GM21381 (cell line): ENCODE data around the gene BNIP2.
"Not testable (repeated sequence)": the region's sequence is repeated elsewhere in the genome, so short reads cannot be mapped to it uniquely, and the experiment has no call there.

Source experiments
- ATAC-seq: cut with Tn5 transposase; IDR thresholded peaks from one replicate; pipeline ENCODE4 v1.9.1; 2021; ENCODE audit warnings: mild to moderate bottlenecking, moderate library complexity; ENCODE audit not compliant: unreplicated experiment

BNIP2 gene, protein sequence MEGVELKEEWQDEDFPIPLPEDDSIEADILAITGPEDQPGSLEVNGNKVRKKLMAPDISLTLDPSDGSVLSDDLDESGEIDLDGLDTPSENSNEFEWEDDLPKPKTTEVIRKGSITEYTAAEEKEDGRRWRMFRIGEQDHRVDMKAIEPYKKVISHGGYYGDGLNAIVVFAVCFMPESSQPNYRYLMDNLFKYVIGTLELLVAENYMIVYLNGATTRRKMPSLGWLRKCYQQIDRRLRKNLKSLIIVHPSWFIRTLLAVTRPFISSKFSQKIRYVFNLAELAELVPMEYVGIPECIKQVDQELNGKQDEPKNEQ

GRCh38 chr15:59688782-59689625 lies at the start of gene BNIP2:
Gene BNIP2, minus strand, starts transcription at chr15:59689320. Its CDS starts 6,863 bp downstream, at chr15:59682457.
- ATAC-seq: peak; percentile 77

DNA sequence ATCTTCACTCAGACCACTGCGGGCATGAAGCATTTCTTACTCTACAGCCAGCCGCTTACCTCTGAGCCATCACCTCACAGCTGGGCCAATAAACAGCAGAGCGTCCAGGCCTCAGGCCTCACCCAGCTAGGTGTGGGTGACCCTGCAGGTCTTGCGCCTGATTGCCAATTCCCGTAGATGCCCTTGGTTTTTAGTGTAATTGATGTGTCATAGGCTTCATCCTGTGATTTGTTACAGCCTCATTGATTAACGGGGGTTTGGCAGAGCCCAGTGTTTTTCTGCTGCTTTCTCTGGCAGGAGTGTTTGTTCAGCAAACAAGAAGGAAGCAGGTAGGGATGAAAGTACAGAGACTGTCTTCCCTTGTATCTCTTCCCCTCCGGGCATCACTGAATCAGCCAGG lies 49.6 kb upstream of the BNIP2 start:
- no peak for ATAC-seq

GRCh38 chr15:59736181-59736580 lies 47.1 kb upstream of the BNIP2 start:
- ATAC-seq: no peak

DNA sequence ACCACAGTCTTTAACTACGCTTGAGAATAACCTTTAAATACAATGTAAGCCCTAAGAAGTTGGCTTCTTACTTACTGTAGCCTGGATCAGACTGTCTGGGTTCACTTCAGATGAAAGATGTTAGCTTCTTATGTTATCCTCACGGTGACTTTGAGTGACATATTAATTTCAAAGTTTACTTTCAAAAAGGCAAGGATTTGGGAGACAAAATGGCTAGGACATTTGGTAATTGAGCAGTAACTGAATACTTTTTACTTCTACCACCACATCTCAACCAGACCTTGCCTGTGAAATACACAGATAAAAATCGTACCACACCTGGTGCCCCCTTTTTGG lies 36.0 kb upstream of the BNIP2 start:
- no peak for ATAC-seq

GRCh38 chr15:59723687-59724346 lies 34.7 kb upstream of the BNIP2 start:
- no peak for ATAC-seq

GRCh38 chr15:59722476-59722875 lies 33.4 kb upstream of the BNIP2 start:
- no peak for ATAC-seq

DNA sequence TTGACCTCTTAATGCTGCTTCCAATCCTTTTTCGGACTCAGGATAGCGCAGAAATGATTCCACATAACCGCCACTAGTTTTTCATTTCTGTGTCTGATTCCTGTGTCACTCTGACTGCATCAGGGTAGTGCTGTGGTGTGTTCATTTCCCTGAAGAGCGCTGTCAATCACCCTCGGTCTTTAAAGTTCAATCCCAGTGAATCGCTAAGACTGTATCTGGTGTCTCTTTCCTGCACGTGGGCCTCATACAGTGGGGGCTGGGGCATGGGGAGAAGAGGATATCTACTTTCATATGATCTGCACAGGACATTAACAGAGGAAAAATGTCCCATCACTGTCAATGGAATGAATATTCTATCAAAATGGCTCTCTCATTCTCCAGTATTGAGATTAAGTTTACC lies 32.9 kb upstream of the BNIP2 start:
- ATAC-seq: no peak

DNA sequence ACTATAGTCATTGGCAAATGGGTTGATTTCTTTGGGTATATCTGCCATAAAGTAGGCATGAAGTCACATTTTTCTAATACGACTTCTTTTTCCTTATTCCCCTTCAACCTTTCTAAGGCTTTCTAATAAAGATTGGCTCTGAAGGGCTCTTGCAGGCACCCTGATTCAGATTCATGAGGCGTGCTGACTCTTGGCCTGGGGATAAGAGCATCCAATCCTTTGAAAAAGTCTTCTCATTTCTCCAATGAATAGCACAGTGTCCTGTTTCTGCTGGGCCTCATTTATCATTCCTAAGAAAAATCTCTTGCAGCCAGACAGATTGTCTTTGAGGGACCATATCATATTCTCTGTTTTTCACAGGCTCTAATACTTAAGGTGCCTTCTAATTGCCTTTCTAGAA lies 32.3 kb upstream of the BNIP2 start:
- no peak for ATAC-seq

GRCh38 chr15:59713177-59713576 lies 24.1 kb upstream of the BNIP2 start:
- ATAC-seq: no peak

GRCh38 chr15:59711451-59712243 lies 22.5 kb upstream of the BNIP2 start:
- no peak for ATAC-seq

- ATAC-seq: no peak
These were observed 18.5 kb upstream of the BNIP2 start for GRCh38 chr15:59707619-59708018.

DNA sequence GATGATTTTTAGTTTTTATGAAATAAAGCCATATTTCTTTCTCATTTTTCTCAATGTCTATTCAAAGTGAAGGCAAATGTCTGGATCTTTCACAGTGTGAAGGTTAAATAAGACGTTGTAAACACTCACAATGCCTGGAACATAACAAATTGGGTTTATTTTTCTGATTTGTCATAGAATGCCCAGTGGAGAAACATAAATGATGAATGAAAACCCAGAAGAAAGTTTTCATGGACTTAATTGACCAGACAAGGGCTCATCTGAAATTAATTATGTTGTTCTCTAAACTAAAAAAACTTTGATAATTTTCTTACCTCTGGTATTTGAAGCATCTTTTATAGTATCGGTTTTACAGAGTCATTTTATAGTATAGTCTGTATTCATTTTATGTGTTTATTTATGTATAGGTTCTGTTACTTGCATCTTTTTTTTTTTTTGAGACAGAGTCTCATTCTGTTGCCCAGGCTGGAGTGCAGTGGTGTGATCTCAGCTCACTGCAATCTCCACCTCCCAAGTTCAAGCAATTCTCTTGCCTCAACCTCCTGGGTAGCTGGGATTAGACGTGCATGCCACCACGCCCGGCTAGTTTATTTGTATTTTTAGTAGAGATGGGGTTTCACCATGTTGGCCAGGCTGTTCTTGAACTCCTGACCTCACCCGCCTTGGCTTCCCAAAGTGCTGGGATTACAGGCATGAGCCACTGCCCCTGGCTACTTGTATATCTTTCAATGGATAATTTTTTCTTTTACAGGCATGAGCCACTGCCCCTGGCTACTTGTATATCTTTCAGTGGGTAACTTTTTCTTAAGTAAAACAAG lies 15.1 kb upstream of the BNIP2 start:
- no peak for ATAC-seq

GRCh38 chr15:59702351-59702750 lies 13.2 kb upstream of the BNIP2 start:
- ATAC-seq: no peak

DNA sequence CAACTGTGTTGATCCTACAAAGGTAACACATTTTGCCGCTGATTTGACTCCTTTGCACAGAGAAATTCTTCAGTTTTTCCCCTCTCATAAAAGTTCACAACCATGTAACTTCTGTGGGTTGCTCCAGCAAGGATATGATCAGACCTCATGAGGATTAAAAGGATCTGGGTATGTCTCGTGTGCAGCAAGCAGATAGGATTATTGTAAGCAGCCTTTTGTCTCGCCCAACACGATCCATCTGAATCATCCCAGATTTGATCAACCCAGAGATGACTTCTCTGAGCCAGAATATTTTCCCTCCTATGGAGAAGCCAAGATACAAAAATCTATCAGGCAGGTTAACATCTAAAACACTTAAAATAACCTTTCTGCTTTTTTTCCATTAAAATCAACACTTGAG lies 12.8 kb upstream of the BNIP2 start:
- ATAC-seq: no peak

DNA sequence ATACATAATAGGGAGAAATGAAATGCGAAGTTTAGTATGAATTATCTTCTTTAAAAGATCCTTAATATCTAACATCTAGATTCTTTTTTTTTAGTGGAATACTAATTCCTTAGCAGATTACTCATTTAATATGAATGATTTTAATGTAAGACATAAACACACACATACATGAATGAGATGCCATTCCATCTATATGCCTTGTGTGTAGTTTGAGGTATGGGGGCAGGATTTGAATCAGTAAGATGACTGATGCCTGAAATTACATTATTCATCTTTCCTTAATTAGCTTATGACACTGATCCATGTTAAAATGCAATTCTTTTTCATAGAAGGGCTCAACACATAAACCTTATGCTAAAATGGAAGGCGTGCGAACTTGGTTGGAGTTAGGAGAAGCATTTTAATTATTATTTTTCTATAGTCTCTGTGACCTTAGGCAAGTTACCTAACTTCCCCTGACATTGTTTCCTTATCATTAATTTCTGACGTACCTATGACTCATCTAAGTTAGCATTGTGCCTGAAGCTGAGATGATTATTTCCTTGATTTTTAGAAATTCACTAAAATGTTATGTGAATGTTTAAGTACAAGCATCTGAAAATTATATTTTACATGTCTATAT lies 10.8 kb upstream of the BNIP2 start:
- ATAC-seq: no peak

GRCh38 chr15:59698065-59698464 lies 8.9 kb upstream of the BNIP2 start:
- ATAC-seq: not testable (repeated sequence)

DNA sequence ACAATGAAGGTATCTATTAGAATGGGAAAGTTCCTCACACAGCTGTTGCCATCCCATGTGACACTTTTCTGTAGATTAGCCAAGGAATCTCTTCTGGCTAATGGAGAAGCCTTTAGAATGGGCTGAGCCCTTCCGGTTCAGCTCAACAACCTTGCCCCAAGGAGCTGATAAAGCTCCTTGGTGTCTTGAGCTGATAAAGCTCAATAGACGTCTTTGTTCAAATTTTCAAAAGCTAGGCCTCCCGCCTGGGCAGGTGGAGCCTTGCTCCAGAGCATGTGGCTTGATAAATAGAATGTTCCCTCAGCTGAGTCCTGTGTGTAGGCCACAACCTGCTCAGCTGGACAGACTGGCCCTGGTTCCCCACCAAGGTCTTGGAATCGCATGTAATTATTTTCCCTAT lies 7.2 kb upstream of the BNIP2 start:
- no peak for ATAC-seq

- no peak for ATAC-seq
These were observed 5.7 kb upstream of the BNIP2 start for GRCh38 chr15:59694779-59695178.

DNA sequence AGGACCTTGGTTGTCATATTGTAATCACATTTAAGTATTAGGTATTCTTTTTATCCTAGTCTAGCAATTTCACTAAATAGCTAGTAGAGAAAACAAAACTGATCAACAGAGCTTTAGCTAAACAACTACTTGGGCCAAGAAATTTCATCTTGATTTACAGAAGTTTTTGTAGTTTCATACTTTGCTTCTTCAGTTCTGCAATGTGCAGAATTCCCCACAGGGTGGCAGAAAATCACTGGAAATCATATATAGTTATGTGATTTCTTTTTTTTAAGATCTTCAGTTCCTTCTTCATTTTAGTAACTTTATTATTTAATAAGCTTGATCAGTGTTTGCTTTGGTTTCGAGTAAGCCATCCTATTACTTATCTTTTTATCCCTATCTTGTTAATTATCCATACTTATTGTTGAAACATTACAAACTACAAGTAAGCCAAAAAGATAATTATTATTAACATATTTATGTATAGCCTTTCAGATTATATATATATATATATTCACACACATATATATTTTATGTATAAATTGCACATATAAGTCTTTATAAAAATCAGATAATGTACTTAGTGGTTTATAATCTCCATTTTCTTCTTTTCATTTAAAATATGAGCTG lies 2.2 kb upstream of the BNIP2 start:
- no peak for ATAC-seq
